GM21447 (cell line): ENCODE measurements around the gene AAK1.
"Not testable (repeated sequence)": the region's sequence is repeated elsewhere in the genome, so short reads cannot be mapped to it uniquely, and the experiment has no call there.

ENCODE experiments used
- ATAC-seq: cut with Tn5 transposase; IDR thresholded peaks from one replicate; pipeline ENCODE4 v1.9.1; 2021; ENCODE audit not compliant: unreplicated experiment

The AAK1 gene

DNA sequence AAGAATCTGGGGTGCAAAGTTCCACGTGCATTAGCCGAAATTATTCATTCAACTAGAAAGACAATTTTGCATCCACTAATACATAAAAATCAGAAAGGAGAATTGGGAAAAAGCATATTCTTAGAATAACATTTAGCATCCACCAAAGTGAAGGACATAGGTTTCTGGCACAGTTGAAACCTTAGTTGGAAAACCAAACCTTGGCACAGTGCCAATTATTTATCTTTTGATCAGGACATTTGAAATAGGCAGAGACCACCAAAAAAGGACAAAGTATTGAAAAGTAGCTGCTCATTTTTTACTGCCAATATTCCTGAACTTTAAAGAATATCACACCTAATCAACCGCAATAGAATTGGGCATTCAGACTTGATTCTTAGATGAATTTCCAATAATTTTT is 180.8 kb downstream of the AAK1 start:
- ATAC-seq: no peak

DNA sequence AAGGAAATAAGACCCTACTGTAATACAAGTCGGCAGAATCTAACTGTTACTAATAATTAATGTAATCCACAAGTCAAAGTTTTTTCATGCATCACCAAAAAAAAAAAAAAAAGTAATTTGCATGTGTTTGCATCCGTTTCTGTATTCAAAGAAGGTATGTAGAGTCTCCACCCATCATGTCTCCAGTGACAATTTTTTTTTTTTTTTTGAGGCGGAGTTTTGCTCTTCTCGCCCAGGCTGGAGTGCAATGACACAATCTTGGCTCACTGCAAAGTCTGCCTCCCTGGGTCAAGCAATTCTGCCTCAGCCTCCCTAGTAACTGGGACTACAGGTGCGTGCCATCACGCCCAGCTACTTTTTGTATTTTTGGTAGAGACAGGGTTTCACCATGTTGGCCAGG is 182.1 kb downstream of the AAK1 start:
- ATAC-seq: no peak

DNA sequence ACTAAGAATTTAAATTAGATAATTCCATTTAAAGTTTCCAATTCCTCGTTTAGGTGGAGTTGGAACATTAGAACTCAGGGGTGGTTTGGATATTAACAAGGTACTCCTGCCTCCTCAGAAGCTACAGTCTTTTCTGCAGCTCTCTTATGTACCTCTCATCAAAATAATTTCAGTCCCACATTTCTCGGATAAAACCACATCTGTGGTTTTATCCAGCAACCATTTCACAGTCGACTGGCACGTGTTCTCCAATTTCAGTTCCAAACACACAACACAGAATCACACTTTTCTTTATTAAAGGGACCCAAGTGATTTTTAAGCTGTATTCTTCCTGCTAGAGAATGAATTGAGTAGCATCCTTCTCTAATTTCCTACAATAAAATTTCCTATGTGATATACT is 183.6 kb downstream of the AAK1 start:
- ATAC-seq: no peak

GRCh38 chr2:69456950-69457445 is 186.5 kb downstream of the AAK1 start:
- ATAC-seq: no peak

- no peak for ATAC-seq
These were observed 187.4 kb downstream of the AAK1 start for GRCh38 chr2:69456154-69456553.

- ATAC-seq: no peak
These were observed 188.6 kb downstream of the AAK1 start for GRCh38 chr2:69454976-69455375.

GRCh38 chr2:69453475-69454129 is 189.9 kb downstream of the AAK1 start:
- ATAC-seq: peak; percentile 94

GRCh38 chr2:69452687-69453086 is 190.9 kb downstream of the AAK1 start:
- no peak for ATAC-seq

DNA sequence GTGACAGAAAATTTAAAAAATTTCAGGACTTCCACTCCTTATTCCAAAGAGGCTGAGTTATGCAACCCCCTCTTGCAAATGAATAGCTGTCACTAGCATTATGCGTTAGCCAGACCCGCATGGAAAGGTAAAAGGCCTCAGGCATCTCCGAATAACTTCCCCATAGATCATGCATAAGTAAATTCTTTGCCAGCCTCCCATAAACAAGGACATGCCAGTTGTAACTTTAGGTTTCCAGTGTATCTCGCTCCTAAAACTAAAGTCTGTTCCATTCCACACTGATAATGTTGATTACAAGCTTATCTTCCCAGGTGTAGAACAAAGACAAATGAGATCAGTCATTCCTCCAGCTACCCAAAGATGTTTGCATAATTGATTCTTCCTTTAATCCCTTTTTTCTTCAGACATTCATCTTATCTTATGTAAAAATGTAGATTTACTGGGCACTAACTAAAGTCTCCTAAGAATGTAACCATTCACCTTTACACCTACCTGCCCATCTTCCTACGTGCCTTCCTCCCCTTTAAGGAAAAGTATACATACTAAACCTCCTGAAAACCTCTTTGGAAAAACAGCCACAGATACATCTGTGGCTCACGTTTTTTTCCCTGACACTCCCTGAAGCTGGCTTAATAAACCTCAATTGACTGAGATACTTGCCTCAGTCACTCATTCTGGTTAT is 192.7 kb downstream of the AAK1 start:
- no peak for ATAC-seq

DNA sequence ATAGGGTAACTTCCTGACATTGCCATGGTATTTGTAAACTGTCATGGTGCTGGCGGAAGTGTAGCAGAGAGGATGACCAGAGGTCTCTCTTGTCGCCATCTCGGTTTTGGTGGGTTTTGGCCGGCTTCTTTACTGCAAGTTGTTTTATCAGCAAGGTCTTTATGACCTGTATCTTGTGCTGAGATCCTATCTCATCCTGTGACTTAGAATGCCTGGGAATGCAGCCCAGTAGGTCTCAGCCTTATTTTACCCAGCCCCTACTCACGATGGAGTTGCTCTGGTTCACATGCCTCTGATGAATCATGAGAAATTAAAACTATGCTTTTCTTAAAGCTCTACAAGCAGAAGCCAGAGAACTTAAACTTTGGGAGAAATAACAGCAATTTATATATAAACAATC is 193.6 kb downstream of the AAK1 start:
- ATAC-seq: no peak

- ATAC-seq: not testable (repeated sequence)
These were observed 199.9 kb downstream of the AAK1 start for GRCh38 chr2:69443673-69444072.

DNA sequence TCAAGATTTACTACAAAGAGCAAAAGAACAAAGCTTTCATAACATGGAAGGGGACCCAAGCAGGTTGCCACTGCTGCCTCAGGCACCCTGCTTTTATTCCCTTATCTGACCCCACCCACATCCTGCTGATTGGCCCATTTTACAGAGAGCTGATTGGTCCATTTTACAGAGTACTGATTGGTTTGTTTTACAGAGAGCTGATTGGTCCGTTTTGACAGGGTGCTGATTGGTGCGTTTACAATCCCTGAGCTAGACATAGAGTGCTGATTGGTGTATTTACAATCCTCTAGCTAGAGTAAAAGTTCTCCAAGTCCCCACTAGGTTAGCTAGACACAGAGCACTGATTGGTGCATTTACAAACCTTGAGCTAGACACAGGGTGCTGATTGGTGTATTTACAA is 204.0 kb downstream of the AAK1 start:
- not testable (repeated sequence) for ATAC-seq

GRCh38 chr2:69438580-69438979 is 205.0 kb downstream of the AAK1 start:
- no peak for ATAC-seq

DNA sequence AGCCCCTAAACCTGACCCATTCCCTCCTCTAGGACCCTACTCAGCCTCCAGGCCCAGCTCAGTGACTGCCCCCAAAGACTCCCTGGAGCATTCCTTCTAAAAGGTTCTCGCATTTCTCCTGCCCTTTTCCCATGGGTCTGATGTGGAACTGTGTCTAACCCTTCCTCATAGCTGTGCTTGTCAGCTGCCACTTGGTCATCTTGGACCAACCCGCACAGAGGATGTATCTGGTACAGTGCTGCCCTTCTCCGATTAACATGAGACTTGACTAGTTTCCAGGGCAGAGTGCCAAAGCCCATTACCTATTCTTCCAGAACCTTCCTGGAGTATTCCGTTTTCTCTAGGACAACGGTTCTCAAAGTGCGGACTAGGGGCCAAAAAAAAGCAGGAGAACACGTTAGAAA is 205.8 kb downstream of the AAK1 start:
- no peak for ATAC-seq

DNA sequence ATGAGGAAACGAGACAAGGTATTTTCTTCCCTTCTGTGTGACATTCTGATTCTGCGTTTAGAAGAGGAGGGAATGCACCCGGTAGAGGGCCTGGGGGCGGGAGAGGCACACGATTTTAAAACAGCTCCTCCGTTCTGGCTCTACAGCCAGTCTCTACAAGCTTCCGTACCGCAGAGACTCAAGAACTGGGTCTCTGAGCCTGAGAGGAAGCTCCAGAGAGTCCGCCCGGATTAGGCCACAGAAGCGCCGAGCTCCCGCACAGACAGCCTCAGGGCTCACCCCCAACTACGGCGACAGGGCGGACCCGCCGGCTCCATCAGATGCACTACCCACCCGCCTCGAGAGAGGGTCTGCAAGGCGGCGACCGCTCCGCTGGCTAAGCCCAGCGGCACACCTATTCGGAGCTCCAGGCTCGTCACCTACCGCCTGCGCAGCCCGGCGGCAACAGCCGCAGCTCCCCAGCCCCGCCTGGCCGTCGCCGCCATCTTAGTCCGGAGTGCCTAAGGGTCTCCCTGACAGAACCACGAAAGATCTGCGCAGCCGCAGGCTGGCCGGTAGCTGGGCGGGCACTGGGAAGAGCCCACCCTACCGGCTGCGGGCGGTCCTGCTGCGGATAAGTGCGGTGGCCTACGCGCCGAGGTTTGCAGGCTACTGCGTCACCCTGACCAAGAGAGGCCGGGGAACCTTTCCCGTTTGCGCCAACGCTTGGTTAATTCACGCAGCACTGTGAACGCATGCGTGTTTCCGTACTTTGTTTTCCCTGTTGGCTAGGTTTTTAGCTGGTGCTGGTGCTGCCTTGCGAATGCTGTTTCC is 206.4 kb downstream of the AAK1 start, which contains the start of gene NFU1:
Gene NFU1 (minus strand): TSS at position 498 of the 813 bp plus-strand sequence. CDS start 13 bp downstream, at position 485.
- ATAC-seq: peak; percentile 90

DNA sequence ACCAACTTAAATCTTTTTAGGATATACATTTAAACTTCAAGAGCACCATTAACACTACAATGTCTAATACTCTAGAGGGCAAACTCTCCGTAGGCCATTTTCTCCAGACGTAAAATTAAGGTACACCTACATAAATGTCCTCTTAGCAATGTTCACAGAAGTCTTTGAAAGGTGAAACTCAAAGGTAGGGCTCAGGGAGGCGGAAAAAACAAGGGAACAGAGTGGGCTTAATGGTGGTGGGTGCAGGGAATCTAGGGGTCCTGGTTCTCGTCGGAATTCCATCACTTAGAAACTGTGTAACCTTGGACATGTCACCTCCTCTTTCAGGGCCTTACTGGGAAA is 207.0 kb downstream of the AAK1 start:
- peak; percentile 1 for ATAC-seq

DNA sequence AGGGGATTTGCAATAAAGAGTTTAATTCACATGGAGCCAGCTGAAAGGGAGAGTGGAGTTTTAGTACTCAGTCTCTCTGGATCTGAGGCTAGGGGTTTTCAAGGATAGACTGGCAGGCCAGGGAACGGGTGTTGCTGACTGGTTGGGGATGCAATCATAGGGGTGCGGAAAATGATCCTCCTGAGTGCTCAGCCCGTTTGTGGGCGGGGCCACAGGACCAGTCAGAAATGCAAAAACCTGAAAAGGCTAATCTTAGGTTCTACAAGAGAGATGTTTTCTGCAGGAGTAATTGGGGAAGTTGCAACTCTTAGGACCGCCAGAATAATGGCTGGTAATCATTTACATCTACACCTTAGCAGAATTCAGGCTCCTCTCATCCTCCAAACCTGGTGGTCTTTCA is 208.8 kb downstream of the AAK1 start:
- no peak for ATAC-seq

DNA sequence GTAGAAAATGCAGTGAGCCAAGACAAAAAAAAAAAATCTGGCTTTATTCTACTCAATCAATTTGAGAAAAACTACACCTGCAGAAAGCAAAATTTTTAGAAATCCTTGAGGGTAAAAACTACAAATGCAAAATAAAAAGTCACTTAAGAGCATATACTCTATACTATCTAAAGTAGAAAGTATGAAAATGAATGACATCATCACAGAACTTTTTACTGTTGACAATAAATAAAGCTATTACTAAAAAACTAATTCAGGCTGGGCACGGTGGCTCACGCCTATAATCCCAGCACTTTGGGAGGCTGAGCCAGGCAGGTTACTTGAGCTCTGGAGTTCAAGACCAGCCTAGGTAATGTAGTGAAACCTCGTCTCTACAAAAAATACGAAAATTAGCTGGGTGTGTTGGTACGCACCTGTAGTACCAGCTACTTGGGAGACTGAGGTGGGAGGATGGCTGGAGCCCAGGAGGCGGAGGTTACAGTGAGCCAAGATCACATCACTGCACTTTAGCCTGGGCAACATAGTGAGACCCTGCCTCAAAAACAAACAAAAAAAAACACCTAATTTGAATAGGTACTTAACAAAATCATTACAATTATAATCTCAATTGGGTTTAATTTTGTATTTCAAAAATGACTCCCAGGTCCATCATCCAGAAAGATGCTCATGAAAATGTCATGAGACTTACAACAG is 213.9 kb downstream of the AAK1 start:
- ATAC-seq: no peak

- ATAC-seq: no peak
These were observed 214.6 kb downstream of the AAK1 start for GRCh38 chr2:69428981-69429380.

DNA sequence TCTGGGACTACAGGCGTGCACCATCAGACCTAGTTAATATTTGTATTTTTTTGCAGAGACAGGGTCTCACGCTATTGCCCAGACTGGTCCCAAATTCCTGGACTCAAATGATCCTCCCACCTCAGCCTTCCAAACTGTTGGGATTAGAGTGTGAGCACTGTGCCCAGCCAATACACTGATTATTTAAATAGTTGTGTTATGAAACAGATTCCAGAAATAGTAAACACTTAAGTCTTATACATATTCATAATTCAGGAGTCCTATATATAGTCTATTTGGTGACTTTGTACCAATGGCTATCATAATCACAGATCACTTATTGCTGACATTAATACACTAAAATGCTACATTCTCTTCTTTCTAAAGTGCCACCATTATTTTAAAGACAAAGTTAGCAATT is 219.1 kb downstream of the AAK1 start:
- ATAC-seq: no peak

DNA sequence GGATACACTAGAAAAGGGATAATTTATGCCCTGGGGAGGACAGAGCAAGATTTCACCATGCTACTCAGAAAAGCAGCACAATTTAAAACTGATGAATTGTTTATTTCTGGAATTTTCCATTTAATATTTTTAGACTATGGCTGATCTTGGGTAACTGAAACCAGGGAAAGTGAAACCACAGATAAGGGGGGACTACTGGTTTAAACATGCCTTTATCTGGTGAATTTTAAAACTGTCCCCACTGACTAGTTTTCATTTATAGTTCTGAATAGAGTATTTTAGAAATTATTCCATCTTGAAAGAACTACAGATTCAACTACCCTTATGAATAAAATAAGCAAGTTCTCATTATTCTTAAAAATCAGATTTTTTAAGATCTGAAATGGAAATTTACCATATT is 221.3 kb downstream of the AAK1 start:
- ATAC-seq: no peak
